ENCODE data around the gene TMEM117. TPM values are rescaled to one million over a fixed set of nuclear protein-coding genes. Genes with fewer than 3 reads are reported as not detected.

The TMEM117 gene
- total RNA-seq: 0.52 and 0.75 TPM in 2 replicates

DNA sequence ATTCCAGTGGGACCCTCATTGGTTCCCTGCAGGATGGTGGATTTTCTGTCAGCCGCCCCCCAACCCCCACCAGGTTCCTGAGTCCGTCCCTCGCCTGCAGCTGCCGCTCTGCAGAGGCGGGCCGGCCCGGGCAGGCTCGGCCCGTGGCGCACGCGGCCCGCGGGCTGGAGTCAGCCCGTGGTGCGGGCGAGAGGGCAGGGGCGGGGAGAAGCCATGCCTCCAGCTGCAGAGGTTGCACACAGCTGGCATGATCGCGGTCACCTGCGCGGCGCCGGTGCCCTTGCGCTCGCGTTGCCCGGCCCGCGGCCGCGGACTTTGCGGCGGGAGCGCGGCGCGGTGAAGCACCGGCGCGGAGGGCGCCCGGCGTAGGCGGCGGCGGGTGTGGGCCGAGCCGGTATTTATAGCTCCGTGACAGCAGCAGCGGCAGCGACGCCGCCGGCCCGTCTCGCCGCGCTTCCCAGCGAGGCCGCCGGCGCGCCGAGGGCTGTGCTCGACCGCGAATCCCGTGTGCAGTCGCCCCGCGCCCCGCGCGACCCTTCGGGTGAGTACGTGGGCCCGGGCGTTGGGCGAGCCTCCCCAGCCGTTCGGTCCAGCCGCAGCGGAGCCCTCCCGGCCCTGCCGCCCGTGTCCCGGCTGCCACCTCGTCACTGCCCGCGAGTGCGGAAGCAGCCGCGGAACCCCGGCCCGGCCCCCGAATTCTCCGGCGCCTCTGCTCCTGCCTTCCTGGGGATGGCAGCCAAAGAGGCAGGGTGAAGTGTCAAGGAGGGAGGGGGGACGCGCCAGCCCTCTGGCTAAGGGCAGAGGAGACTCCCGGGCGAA lies at the start of gene TMEM117:
TSS of gene TMEM117 (plus strand) at position 426 of the 819 bp plus-strand sequence.
- intact Hi-C loops (cut with micrococcal nuclease): loop anchor here (1.0 to 5.0 kb wide), 3 partner anchors 30 to 77 kb away; partner anchors contain the start of gene TWF1

GRCh38 chr12:43786899-43787693 lies 48.8 kb upstream of the TMEM117 start:
- intact Hi-C loops (cut with micrococcal nuclease): no loop called here

GRCh38 chr12:43789941-43790340 lies 45.9 kb upstream of the TMEM117 start:
- intact Hi-C loops (cut with micrococcal nuclease): no loop called here

- intact Hi-C loops (cut with micrococcal nuclease): no loop called here
Observed at GRCh38 chr12:43795716-43796280, 40.1 kb upstream of the TMEM117 start.

DNA sequence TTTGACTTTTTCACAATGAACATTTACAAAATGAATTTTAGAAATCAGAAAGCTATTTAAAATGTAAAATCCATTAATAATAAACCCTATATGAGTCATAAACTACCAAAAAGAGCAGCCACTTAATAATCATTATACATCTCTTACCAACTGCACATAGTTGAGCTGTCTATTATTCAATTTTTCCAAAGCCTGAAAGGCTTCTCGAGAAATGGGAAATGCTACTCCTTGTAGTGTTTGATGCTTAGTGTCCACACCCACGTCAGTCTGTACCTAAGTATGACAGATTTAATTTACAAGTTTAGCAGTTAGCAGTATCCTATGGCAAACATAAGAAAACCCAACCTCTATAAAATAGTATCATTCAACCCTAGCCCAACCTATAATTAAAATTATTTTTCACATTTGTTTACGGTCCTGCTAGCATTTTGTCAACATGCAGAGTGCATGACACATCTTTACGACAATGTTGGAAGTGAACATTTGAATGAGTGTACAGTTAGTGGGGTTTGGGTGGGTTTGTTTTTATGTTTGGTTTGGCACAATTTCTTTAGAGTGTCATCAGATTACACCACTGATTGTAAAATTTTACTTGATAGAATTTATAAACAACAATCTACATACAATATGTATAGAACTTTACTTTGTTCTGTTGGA lies 38.2 kb upstream of the TMEM117 start:
- intact Hi-C loops (cut with micrococcal nuclease): no loop called here

- intact Hi-C loops (cut with micrococcal nuclease): loop anchor here (2.0 to 10.0 kb wide), 4 partner anchors 23 to 1922 kb away; partner anchors contain the start of genes ARID2 and NELL2
Observed at GRCh38 chr12:43805149-43805859, 30.6 kb upstream of the TMEM117 start.

GRCh38 chr12:43805860-43806736 lies 29.8 kb upstream of the TMEM117 start, which contains the start of gene TWF1:
Gene TWF1 (minus strand): TSS chr12:43806317. CDS start chr12:43806245, 72 bp downstream.
- intact Hi-C loops (cut with micrococcal nuclease): loop anchor here (1.0 to 10.0 kb wide), 7 partner anchors 23 to 1921 kb away; partner anchors contain the start of genes ARID2, NELL2, PPHLN1 and TMEM117

DNA sequence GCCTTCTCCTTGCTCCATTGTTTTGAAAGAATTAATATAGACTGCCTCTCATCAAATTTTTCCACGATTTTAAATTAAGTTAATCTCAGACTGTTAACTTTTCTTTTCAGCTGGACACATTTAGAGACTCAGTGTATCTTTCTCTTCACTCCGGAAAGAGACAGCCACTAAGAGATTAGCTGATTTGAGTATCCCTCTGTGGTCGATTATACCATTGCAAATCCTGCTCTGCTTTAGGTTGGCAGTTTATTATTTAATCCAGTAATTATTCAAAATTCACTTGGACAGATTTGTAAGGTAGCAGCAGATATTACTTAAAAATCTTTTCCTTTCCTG lies 29.2 kb upstream of the TMEM117 start:
- intact Hi-C loops (cut with micrococcal nuclease): loop anchor here (1.0 to 10.0 kb wide), 5 partner anchors 30 to 1921 kb away; partner anchors contain the start of genes ARID2, NELL2, PPHLN1 and TMEM117

- intact Hi-C loops (cut with micrococcal nuclease): loop anchor here (2.0 to 10.0 kb wide), 3 partner anchors 1067 to 1920 kb away; partner anchors contain the start of genes ARID2, NELL2, PPHLN1 and ZCRB1
Observed at GRCh38 chr12:43807386-43807785, 28.5 kb upstream of the TMEM117 start.

GRCh38 chr12:43812057-43812456 lies 23.8 kb upstream of the TMEM117 start:
- intact Hi-C loops (cut with micrococcal nuclease): no loop called here

DNA sequence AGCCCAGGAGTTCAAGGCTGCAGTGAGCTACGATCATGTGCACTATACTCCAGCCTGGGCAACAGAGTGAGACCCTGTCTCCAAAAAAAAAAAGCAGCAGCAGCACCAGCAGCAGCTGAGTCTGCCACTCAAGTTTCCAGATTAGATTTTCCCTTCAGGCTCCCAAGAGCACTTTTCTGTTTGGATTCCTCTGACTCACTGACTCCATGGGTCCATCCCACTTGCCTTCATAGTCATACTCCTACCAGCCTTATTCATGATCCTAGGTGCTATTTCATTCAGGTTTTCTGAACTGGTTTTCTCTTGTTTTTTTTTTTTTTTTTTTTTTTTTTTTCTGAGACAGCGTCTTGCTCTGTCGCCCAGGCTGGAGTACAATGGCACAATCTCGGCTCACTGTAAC lies 23.0 kb upstream of the TMEM117 start:
- intact Hi-C loops (cut with micrococcal nuclease): no loop called here

DNA sequence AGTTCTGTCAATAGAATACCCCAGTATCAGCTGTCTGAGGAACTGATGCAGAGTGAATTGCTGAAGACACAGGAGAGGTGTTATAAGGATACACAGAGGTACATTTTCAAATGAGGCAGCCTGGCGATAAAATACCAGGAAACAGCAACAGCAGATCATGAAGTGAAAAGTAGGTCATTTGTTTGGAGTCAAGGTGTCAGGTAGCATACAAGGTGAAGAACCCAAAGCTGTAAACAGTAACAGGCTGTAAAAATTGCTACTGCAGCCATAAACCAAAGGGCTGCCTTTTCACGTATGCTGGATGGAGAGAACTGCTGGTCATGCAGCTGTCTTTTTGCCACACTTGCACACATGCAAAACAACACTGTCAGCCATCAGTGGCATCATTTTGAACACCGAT lies 20.5 kb upstream of the TMEM117 start:
- intact Hi-C loops (cut with micrococcal nuclease): no loop called here

DNA sequence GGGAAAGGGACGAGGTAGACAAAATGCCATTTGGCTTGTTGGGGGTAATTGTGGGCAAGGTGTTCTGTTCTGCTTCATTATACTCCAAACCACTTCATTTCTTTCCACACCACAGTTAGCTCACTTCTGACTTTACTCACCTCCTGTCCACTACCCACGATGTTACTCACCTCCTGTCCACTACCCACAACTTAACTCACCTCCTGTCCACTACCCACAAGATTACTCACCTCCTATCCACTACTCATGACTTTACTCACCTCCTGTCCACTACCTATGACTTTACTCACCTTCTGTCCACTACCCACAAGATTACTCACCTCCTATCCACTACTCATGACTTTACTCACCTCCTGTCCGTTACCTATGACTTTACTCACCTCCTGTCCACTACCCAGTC lies 19.7 kb upstream of the TMEM117 start:
- intact Hi-C loops (cut with micrococcal nuclease): no loop called here

GRCh38 chr12:43824207-43824775 lies 11.6 kb upstream of the TMEM117 start:
- intact Hi-C loops (cut with micrococcal nuclease): no loop called here

DNA sequence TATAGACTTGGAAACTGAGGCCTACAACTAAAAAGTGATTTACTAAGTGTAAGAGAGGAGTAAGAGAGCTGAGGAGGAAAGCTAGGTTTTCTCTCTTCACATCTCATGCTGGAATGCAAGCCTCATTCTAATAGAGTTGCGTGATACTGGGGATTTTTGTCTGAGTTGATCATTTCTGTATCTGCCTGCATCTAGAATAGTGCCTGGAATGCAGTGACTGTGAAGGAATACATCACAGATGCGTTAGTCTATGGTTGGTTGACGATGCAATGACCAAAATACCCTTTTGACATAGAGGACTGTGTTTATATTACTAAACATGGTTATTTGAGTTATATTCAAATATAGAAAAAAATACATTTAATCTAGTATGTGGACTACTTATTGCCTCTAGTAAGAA lies 9.2 kb upstream of the TMEM117 start:
- intact Hi-C loops (cut with micrococcal nuclease): no loop called here

DNA sequence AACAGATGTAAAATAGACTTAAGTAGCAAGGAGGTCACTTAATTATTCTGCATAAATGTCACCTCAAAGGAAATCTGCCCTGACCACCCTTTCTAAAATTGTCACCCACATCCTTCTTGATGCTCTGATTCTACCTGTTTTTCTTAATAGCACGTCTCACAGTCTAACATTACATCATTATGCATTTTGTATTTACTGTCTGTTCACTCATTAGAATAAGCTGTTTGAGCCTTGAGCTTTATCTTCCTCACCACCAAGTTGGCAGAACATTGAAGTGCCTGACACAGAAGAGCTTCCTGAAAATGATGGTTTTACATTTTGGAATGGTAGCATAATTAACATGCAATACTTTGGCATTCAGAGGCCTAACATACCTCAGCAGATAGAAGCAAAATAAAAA lies 8.8 kb upstream of the TMEM117 start:
- intact Hi-C loops (cut with micrococcal nuclease): no loop called here

DNA sequence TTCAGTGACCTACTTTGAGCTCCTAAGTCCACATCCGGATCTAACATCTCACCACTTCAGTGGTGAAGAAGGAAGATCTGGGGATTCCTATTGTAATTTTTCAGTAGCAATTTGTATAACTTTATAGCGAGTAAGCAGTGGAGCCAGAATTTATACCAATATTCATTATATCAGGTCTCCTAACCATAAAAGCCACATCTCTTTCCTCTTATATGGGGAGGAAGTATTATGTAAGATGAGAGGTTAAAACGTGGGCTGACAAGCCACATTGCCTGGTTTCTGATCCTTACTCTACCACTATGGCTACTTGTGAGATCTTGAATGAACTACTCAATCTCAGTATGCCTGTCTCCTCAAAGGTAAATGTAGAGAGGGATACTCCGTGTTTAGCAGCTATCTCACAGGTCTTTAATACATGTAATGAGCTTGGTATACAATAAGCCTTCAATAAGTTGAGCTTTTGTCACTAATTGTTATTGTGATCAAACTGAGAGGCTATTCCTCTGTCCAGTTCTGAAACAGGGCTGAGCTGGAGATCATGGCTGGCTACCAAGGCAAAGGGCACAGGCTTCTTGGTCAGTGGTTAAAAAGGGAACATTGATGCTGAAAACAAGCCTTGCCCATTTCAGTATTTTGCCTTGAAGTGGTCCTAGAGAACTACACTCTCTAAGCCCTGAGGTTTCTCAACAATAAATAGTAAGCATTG lies 3.3 kb upstream of the TMEM117 start:
- intact Hi-C loops (cut with micrococcal nuclease): no loop called here

DNA sequence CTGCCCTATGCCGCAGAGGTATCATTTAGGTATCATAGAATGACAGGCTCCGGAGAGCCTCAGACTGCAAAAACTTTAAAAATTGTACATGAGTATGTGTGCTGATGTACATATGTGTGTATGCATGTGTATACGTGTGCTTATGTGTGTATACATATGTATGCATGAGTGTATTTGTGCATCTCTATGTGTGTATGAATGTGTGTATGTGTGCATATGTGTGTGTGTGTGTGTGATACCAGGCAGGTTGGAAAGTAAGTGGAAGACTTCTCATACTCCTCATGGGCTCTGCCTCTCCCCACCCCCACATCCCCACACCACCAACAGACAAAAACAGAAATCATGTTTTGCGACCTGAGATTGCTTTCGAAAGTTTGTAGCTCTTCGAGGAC lies 621 bp upstream of the TMEM117 start:
- intact Hi-C loops (cut with micrococcal nuclease): loop anchor here (5.0 kb wide), 1 partner anchor 47 kb away; no protein-coding TSS in a partner anchor

All from T-helper 2 cell treated with Interferon-gamma antibody and Interleukin-4, amounts not matched to agents 100 ng/mL and 5 ng/mL, for 36 hours (primary cell).